H4 (cell line): ENCODE measurements around the gene NAB1. TPM values are rescaled to one million over a fixed set of nuclear protein-coding genes. Genes with fewer than 3 reads are reported as not detected.

ENCODE experiments used
- DNase-seq: peaks from one replicate; pipeline ENCODE4 v3.0.0-alpha.2; 2015; ENCODE audit warnings: low spot score
- total RNA-seq: library from RNA; depleted of rRNA; stranded (reverse); fragments of >200 nt; shearing (Covaris generic); gene quantifications from 2 replicates; pipeline ENCODE4 v1.2.3, GENCODE V29; 2014; rRNA removed

NAB1 gene
- total RNA-seq, 1 experiment from 2014 or later, result 22.6 TPM

DNA sequence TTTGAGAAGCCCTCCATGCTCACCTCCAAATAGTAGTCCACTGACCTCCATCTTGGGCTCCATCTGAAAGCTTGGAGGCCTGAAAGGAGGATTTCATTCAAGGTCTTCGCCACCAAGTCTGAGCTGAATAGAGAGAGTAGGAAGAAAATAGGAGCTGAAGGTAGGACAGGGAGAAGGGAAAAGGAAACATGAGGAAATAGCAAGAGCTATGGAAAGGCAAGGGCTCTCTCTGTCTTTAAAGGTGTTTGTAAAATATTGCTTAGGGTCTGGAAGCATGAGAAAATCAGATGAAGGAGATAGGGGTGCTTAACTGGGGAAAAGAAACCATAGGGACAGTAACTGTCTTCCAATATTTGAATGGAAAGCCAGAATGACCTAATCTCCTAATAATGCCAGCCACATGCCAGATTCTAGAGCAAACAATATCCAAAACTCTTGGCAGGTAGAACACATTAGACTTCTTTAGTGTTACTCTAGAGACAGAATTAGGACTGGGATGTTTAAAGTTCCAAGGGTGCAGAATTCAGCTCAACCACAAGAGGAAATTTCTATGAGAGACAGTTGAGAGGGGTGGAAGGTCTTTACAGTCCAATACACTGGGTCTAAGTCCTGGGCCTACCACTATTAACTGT, 67.4 kb downstream of the NAB1 start:
- DNase-seq, result no peak

- no peak for DNase-seq
Observed at GRCh38 chr2:190717306-190717705, 68.4 kb downstream of the NAB1 start.

DNA sequence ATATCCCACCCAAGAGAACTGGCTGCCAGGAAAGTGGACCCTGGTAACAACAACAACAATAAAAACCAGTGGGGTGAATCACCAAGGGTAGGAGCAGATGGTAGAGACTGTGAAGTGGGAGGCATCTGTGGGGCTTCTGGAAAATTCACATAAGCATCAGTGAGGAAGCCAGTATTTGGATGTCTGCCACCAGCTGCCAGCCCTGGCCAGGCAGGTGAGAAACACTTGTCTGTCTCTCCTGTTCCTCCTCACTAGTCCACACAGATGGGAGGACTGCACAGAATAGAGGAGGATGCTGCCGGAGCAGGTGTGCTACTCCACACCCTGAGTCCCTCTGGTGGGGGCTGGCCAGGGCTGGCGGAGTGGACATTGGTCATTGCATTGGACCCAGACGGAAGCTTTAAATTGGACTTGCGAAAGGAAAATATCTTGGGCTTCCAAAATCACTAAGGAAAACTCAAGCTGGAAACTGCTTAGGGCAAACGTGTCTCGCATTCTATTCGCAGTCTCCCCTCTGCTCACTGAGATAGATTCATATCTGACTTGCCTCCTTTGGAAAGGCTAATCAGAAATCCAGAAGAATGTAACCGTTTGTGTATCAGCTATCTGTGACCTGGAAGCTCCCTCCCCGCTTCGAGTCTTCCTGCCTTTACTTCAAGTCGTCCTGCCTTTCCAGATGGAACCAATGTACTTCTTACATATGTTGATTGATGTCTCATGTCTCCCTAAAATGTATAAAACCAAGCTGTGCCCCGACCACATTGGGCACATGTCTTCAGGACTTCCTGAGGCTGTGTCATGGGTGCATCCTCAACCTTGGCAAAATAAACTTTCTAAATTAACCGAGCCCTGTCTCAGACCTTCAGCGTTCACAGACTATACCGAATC, 69.1 kb downstream of the NAB1 start:
- no peak for DNase-seq

- DNase-seq, result peak; percentile 86
Observed at GRCh38 chr2:190718652-190719526, 70.0 kb downstream of the NAB1 start.

DNA sequence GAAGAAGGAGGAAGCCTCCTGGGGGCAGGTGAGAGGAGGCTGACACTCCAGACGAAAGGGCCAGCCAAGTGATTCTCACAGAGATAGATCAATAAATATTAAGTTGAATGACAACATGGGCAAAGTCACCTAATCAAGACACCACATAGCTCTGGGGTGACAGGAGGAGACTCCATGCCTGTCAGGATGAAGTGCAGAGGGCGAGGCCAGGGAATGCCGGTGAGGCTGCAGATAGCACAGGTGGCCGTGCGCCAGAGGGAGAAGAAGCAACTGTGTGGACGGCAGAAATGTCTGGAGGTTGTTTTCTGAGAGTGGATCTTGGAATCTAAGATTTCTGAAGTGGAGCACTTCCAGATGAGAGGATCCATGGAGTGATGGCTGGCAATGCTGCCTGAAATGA, 71.4 kb downstream of the NAB1 start:
- no peak for DNase-seq

DNA sequence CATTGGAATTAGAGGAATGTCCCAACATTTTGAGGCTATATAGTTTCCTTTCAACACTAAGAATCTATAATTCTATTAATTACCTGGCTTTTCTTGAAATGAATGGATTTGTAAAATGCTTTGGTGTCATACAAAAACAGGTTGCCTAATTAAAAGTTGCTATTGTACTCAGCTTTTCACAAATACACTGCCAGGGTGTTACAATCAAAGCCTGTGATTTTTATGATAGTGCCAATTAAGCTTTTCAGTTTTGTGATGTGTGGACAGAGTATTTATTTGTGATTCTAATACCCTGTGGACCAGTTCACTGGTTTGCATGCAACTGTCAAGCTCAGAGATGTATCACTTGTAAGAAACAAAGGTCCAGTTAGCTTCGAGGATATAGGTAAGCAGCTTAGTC, 71.8 kb downstream of the NAB1 start:
- no peak for DNase-seq

DNA sequence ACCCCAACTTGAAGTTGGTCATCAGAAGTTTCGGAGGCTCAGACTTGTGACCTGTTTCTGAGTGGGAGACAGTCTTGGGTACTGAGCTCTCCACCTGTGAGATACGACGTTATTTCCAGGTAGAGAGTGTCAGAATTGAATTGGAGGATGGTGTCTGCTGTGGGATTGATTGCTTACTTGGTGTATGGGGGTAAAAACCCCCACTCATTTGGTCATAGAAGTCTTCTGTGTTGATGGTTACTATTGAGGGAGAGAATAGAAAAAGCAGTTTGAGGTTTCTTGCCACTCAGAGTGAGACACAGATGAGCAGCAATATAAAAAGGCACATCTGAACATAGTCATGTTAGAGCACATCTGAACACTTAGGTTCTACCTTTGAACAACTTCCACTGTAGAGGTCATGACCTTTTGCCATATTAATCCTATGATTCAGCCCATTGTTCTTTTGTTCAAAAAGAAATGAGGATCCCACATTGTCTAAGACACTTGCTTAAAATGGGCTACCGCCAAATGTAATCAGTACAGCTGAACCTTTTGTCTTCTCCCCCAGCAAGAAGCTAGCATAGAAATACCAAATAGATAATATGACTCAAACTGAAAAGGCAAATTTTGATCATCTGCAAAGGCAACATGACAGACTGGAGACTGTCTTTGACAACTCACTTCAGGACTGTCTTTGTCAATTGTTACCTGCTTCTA, 73.3 kb downstream of the NAB1 start:
- no peak for DNase-seq

DNA sequence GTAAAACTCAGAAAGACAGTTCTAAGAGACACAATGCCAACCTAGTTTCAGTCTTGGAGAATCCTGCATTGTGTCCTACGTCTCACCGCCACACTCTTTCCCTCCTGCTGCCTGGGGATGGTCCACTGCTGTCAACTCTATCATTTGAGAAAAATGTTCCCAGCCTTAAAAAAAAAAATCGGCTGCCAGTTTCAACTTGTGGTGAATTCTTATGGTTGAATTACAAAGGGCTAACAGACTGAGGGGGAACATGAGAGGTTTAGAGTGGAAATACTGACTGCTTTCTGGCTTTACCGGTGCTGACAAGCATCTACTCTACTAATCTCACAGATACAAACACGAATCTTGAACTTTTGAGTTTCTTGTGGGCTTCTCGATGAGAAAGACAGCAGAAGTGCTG, 74.0 kb downstream of the NAB1 start:
- DNase-seq, result no peak

GRCh38 chr2:190723397-190724090, 74.7 kb downstream of the NAB1 start:
- DNase-seq, result no peak

GRCh38 chr2:190726255-190726654, 77.4 kb downstream of the NAB1 start:
- DNase-seq, result no peak

GRCh38 chr2:190736355-190736754, 87.5 kb downstream of the NAB1 start:
- no peak for DNase-seq

DNA sequence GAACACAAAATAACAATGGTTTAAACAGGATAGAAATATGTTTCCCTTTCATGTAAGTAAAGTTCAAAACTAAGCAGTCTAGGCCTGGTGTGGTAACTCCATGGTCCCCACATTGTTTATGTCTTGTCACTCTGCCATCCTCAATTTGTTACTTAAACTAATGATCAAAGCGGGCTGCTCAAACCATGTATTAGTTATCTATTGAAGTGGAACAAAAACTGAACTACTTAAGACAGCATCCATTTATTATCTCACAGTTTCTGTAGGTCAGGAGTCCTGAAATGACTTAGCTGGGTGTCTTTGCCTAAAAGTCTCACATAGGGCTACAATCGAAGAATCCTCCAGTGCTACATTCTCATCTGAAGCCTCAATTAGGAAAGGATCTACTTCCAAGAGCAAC, 91.6 kb downstream of the NAB1 start:
- no peak for DNase-seq

Other genes with a start within 250 kb of the NAB1 start
- gene MFSD6, start 240.7 kb upstream of the NAB1 start, total RNA-seq, result 4.7 and 6.6 TPM in 2 replicates
- gene NEMP2, start 114.4 kb upstream of the NAB1 start, total RNA-seq, result 14.6 and 16.5 TPM in 2 replicates
- gene GLS, start 231.7 kb downstream of the NAB1 start, total RNA-seq, result 39.0 and 40.2 TPM in 2 replicates